CMK (cell line): ENCODE data around the gene NSMF.
A peak's percentile ranks its signal among the peaks of the same experiment; 100 is the strongest.
"Not testable (repeated sequence)": the region's sequence is repeated elsewhere in the genome, so short reads cannot be mapped to it uniquely, and the experiment has no call there.

ENCODE experiments used
- DNase-seq: peaks from one replicate; pipeline ENCODE4 v3.0.0-alpha.2; 2010; ENCODE audit warnings: low read depth

The NSMF gene

DNA sequence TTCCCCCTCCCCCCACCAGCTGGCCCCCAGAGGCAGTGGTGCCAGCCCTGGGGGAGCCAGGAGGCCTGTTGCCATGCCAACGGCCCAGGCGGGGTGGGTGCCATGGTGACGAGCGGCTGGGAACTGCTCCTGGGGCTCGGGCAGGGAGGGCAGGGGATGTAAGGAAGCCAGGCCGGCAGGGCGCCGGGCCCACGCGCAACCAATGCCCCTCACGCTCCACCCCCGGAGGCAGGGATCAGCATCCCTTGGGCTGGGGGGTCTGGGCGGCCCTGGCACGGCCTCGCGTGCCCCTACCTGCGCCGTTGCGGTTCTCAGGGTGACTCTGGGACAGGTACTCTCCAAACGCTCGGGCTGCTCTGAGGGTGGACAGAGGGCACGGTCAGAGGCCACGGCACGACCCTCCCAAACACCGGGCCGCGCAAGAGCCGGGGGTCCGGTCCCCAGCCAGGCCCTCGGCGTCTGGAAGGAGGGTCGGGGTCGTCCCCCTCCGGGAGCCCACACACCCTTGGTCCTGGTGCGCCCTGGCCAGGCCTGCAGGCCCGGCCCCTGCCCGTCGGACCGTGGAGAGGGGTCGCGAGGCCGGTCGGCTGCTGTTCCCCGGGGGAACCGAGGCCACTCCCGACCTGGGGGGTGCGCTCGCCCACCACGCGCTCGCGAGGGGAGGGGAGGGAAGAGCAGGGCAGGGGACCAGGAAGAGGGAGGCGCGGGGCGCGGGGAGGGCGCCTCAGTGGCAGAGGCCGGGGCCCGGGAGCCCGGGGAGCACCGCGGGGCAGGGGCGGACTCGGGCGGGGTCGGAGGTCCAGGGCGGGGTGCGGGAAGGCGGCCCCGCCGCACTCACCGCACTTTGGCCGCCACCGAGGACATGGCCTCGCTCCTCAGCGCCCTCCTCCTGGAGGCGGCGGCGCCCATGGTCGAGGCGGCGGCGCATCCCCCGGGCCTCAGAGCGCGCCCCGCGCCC is 661 bp downstream of the NSMF start:
- peak; percentile 53 for DNase-seq

DNA sequence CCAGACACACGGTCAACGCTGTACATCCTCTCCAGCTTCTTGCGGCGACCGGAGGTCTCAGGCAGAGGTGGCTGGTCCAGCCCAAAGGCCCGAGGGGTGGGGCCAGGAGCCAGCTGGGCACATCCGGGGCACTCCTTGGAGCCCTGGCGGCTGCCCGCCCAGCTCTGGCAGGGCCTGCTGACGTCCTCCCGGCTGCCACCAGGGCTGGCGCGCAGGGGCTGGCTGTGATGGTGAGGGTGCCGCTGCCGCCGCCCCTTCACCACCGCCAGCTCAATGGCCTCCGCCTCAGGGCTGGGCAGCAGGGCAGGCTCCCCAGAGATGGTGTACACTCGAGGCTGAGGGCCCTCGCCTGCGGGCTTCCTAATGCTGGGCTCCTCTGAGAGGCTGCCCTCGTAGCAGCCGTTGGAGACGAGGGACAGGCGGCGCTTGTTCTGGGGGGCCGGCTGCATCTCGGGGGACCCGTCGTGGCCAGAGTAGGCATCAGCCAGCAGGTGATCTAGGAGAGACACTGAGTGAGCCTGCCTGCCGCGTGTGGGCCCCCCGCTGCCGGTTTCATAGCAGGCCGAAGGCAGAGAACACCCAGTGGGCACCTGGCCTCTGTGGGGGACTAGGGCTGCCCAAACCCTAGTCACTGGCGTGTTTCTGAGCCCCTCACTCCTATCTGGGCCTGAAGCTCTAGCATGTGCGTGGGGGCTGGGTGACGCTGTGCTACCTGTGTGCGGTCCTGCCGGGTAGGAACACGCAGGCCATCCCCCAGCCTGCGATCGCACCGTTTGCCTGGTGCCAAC is 1.5 kb downstream of the NSMF start:
- DNase-seq, result no peak

DNA sequence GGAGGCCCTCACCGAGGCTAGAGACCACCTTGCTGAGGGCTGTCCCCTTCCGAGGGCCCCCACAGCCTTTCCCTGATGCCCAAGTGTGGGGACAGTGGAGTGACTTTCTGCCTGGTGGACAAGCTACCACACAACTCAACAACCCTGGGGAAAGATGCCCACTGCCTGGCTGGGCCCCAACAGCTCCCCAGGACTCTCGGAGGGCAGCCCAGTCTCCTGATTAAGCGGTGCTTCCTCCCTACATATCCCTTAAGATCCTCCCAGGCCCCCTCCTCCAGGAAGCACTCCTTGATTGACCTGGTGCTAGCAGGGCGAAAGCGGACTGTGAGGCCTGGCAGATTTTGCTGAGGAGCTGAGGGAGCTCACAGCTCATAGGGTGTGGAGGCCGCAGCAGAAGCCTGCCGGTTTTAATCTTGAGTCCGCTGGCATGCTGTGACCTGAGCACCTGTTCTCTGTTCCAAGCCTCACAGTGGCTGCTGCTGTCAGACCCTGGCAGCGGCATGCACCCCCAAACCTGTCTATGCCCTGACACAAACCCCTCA is 2.2 kb downstream of the NSMF start:
- DNase-seq, result no peak

DNA sequence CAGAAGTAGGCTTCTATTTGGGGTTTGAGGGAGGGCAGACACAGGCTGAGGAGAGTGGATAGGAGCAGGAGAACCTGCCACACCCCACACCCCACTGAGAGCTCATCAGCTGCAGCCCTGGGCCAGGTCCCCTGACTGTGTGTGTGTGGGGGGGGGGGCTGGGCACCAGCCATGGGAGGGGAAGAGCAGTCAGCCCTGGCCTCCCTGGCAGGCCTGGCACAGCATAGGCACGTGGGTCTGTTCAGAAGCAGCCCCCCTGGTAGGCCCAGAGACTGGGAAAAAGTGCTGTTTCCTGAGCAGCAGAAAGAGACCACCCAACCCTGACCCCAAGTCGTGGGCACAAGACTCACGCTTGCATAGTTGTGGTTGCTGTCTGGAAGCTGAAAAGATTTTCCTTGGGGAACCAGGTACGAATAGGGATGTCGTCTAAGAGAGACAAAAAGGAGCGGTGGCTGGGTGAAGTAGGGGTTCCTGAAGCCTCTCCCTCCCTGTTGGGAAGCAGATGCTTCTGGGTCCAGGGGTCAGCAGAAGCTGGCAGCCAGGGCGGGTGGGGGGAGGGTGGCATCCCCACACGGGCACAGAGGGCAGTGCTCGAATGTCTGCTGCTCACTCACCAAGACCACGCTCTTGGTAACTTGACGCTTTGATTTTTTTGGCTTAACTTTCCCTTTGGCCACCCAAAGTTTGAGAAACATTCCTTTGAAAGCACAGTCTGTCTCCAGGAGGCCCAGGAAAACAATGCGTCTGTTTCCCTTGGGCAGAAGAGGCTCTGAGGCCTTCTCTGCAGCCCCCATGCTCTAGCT is 2.9 kb downstream of the NSMF start:
- DNase-seq, result no peak

DNA sequence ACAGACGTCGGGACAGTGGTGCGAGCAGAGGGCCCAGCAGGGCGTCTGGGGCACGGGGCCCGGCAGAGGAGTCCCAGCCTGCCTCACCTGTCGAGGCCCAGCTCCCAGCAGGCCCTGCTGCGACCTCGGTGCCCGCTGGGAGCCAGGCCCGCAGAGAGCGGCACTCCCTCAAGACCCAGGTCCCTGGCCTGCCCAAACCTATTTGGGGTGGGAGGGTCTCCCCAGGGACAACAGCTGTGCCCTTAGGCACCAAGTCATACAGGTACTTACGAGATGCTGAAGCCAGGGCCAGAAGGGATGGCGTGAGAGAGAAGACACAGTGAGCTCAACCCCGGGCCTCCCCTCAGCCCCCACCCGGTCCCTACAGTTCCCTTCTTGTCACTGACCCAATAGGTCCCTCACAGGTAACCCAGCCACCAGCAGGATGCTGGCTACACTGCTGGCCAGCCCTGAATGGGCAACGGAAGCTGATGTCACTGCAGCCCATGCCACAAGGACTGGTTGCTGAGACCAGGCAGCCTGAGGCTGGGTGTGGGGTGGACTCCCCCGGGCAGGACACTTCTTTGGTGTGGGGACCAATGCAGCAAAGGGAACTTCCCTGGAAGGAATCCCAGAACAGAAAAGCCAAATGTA is 3.7 kb downstream of the NSMF start:
- no peak for DNase-seq

DNA sequence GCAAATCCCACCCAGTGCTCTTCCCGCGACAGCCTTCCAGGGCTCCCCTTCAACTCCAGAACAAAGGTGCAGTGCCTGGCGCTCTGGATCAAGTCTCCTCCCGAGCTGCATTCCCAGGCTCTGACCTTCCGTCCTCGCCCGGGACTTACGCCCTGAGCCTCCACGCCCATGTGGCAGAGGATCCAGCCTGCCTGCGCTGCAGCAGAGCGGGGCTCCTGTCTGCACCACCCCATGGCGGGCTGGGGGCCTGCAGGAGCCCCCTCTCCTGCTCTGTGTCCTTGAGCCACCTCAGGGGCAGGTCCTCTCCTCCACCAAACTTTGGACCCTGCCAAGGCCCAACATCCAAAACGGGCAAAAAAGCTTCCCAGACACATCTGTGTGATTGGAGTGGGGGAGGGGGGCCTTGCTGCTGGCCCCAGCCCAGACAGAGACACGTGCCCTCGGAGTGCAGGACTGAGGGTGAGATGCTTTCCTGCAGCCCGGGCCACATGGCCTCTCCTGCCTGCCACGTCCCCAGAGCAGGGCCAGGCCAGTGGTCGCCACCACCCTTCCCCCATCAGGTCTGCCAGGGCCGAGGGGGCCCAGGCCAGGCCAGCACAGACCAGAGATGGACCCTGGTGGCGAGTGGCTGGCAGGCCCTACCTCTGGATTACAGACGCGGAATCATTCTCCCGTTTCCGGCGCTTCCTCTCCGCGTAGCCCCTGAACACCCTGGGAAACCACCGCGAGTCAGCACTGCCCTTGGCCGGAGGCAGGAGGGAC is 4.4 kb downstream of the NSMF start:
- DNase-seq, result no peak

DNA sequence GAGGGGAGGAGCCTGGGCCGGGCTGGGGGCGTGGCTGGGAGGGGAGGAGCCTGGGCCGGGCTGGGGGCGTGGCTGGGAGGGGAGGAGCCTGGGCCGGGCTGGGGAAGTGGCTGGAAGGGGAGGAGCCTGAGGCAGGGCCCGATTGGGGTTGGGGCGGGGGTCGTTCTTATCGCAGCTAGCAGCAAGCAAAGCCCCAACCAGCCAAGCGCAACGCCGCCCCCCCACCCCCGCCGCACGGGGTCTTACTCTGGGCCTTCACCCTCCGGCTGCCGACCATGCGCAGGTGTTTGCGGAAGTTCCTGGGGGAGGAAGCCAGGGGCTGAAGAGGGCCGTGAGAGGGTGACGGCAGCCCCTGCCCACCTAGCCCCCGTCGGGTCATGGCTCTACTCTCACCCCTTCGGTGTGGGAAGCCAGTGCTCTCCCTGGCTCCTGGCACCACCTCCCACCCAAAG is 5.0 kb downstream of the NSMF start:
- peak; percentile 75 for DNase-seq

DNA sequence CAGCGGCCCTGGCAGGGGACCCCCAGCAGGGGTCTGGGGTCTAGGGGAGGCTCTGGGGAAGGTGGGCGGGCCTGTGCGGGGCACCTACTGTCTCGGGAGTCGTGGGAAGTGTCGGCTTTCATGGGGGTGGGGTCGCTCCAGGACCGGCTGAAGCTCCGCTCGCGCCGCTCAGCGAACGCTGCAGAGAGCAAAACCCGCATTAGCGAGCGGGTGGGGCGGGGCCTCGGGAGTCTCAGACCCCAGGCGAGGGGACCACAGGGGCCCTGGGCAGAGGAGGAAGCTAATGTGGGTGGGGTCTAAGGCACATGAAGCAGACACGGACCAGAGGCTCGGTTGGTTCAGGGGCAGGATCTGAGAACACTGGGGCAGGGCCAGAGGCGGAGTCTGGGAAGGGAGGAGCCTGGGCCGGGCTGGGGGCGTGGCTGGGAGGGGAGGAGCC is 5.5 kb downstream of the NSMF start:
- DNase-seq, result peak; percentile 95

DNA sequence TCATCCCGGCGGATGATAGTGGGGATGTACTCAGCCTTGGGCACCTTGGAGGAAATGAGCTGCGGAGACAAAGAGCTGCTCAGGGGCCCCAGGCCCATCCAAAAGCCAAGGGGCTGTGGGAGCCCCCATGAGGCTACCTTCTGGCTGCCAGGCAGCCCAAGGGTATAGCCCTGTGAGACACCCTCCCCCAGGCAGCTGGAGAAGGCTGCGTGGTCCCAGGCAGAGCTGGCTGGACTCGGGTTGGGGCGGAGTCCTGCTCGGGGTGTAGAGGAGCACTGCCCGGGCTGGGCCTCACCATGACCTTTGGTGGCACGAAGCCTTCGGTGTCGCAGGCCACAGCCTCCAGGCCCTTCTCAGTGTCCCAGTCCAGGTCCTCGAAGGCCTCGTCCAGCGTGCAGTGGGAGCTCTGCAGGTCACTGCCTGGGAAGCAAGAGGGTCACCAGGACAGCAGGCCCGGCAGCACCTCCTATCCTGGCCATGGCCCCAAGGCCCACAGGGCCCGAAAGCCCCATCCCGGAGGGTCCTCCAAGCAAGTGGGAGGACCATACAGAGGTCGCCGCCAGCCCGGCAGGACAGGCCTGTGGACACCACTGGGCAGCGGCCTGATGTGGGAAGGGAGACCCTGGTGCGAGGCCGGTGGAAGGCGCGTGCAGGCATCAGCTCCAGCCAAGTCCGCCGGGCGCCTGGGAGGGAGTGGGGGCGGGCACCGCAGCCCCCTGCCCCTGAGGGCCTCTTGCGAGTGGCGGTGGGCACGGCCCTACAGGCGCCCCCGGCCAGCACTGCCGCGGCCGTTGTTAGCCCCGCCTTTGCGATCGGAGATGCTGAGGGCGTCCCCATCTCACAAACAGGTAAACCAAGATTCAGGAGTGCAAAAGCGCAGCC is 6.1 kb downstream of the NSMF start:
- DNase-seq, result no peak

DNA sequence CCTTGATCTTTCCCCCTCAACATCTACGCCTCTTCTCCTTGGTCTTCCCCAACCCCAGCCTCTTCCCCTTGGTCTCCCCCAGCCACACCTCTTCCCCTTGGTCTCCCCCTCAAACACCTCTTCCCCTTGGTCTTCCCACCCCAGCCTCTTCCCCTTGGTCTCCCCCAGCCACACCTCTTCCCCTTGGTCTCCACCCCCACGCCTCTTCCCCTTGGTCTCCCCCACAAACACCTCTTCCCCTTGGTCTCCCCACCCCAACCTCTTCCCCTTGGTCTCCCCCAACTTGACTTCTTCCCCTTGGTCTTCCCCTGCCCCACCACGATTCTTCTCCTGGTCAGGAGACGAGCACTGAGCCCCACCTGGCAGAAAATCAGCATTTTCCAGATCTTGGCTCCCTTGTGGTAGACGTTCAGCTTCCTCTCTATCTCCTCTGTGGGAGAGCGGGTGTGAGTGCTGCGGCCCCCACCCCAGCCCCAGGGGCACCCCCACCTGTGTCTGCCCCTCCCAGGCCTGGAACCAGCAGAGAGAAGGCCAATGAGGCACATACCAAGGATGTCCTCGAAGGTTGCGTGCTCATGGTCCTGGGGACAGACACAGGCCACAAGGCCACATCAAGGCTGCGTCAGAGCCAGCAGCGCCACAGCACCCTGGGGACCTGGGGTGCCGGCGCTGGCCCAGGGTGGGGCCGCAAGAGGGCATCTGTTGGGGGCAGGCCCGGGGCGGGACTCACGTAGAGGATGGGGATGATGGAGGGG is 7.0 kb downstream of the NSMF start:
- DNase-seq, result peak; percentile 97

DNA sequence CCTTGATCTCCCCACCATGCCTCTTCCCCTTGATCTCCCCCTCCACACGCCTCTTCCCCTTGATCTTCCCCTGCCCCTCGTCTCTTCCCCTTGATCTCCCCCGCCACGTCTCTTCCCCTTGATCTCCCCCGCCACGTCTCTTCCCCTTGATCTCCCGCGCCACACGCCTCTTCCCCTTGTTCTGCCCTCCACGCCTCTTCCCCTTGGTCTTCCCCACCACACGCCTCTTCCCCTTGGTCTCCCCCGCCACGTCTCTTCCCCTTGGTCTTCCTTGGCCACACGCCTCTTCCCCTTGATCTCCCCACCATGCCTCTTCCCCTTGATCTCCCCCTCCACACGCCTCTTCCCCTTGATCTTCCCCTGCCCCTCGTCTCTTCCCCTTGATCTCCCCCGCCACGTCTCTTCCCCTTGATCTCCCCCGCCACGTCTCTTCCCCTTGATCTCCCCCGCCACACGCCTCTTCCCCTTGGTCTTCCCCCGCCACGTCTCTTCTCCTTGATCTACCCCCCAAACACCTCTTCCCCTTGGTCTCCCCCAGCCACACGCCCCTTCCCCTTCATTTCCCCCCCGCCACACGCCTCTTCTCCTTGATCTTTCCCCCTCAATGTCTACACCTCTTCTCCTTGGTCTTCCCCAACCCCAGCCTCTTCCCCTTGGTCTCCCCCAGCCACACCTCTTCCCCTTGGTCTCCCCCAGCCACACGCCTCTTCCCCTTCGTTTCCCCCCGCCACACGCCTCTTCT is 7.7 kb downstream of the NSMF start:
- not testable (repeated sequence) for DNase-seq

DNA sequence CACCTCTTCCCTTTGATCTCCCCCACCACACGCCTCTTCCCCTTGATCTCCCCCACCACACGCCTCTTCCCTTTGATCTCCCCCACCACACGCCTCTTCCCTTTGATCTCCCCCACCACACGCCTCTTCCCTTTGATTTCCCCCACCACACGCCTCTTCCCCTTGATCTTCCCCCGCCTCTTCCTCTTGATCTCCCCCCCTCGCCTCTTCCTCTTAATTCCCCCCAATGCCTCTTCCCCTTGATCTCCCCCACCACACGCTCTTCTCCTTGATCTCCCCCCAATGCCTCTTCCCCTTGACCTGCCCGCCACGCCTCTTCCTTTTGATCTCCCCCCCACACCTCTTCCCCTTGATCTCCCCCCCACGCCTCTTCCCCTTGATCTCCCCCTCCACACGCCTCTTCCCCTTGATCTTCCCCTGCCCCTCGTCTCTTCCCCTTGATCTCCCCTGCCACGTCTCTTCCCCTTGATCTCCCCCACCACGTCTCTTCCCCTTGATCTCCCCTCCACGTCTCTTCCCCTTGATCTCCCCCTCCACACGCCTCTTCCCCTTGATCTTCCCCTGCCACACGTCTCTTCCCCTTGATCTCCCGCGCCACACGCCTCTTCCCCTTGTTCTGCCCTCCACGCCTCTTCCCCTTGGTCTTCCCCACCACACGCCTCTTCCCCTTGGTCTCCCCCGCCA is 8.5 kb downstream of the NSMF start:
- DNase-seq, result peak; percentile 93

DNA sequence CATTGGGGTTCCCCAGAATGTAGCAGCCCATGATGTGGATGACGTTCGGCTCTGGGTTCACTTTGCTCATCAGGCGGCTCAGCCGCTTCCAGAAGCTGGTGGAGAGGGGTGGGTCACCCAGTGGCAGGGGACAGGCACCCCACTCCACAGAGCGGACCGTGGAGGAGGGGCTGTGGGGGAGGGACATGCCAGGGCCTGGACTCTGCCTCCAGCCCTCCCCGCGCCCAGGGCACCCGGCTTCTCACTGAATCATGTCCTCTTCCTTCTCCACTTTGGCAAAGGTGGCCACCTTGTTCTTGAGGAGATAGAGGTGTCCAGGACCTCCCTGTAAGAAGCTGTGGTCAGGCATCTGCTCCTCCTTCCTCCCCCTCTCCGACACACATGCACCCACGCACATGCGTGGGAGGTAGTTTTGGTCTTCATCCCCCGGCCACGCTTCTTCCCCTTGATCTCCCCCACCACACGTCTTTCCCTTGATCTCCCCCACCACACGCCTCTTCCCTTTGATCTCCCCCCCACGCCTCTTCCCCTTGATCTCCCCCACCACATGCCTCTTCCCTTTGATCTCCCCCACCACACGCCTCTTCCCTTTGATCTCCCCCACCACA is 9.1 kb downstream of the NSMF start:
- peak; percentile 99 for DNase-seq

DNA sequence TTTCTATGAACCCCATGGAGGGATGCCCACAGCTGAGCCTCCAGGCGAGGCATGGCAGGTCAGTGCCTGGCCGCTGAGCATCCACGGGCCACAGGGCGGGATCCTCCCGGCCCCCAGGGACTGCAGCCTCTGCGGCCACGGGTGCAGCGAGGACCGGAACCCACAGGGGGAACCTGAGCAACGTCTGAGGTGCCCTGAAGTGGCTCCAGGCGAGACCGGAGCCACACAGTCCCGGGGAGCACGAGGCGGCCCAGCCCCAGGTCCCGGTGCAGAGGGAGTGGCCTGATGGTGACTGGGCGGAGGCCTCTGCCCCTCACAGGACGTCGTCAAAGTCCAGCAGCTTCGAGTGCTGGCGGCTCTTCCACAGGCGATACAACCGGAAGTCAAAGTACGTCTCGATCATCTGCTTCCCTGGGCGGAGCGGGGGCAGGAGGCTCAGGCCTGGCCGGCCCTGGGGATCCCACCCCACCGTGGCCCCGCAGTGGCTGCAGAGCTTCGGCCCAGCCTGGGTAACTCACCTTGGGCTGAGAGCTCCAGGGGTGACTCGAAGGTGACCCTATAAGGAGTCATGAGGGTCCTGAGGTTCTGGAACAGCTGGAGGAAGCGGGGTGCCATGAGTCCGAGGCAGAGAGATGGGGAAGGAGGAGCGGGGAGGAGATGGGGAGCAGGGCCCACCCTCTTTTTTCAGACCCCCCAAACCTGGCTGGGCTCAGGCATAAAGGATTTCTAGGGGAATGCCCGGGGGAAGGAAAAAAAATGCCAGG is 9.9 kb downstream of the NSMF start:
- no peak for DNase-seq

DNA sequence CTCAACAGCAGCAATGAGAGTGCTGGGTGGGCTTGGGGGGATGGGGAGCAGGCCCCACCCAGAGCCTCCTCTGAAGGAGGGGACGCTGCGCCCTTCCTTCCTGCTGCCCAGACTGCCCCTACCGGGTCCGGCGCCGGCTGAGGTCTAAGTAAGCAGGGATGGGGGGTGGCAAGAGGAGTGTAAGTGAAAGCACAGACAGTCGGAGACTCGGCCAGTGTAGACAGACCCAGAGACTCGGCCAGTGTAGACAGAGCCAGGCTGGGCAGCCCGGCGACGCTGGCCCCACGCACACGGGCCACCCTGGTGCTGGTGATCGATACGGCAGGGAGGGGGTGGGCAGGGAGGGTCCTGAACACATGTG is 10.6 kb downstream of the NSMF start:
- no peak for DNase-seq
